Tibial nerve (tissue), 4 donors: ENCODE measurements around the gene PXDN. TPM values are rescaled to one million over a fixed set of nuclear protein-coding genes. Genes with fewer than 3 reads are reported as not detected.
A peak's percentile ranks its signal among the peaks of the same experiment; 100 is the strongest.
"Not testable (repeated sequence)": the region's sequence is repeated elsewhere in the genome, so short reads cannot be mapped to it uniquely, and the experiment has no call there.

Experiments
- DNase-seq, 2 donors: peaks; one replicate each; pipeline ENCODE4 v3.0.0-alpha.2; 2019; ENCODE audit warnings: low spot score in 2 of 2
- H3K27ac ChIP-seq, 4 donors: fragments of 200-600 bp; sonication (generic) in 3 of 4; one replicate each; pipeline ENCODE4 v1.5.1; 2017 to 2019; ENCODE audit warnings: mild to moderate bottlenecking in 1 of 4
- H3K27me3 ChIP-seq, 2 donors: fragments of 200-600 bp; sonication (generic) in 1 of 2; one replicate each; pipeline versions ENCODE4 v1.5.1 to v1.6.0; 2017 to 2019
- H3K36me3 ChIP-seq, 3 donors: fragments of 200-600 bp; sonication (generic); one replicate each; pipeline ENCODE4 v1.5.1; 2018 to 2019
- H3K4me1 ChIP-seq, 4 donors: fragments of 200-600 bp; sonication (generic) in 3 of 4; one replicate each; pipeline ENCODE4 v1.5.1; 2017 to 2019
- H3K4me3 ChIP-seq, 4 donors: fragments of 200-600 bp; sonication (generic) in 3 of 4; one replicate each; pipeline ENCODE4 v1.5.1; 2017 to 2019; ENCODE audit warnings: mild to moderate bottlenecking in 1 of 4, moderate library complexity in 1 of 4
- H3K9me3 ChIP-seq, 4 donors: fragments of 200-600 bp; sonication (generic) in 3 of 4; one replicate each; pipeline ENCODE4 v1.5.1; 2017 to 2019
- CTCF ChIP-seq, 5 experiments: fragments of 200-600 bp in 3 of 5; fragments of 450-650 bp in 2 of 5; sonication (generic) in 3 of 5; IDR thresholded peaks; one replicate each; pipeline ENCODE4 v1.5.1; 2016 to 2019; ENCODE audit warnings: antibody characterized with exemption in 5 of 5, mild to moderate bottlenecking in 3 of 5, moderate library complexity in 2 of 5
- EP300 ChIP-seq, 2 donors: sonication (generic); formaldehyde crosslinking; IDR thresholded peaks; one replicate each; pipeline ENCODE4 v1.6.1; 2017; ENCODE audit warnings: antibody characterized with exemption in 2 of 2, mild to moderate bottlenecking in 1 of 2
- POLR2A ChIP-seq, 2 donors: fragments of 450-650 bp; IDR thresholded peaks; one replicate each; pipeline ENCODE4 v1.6.1; 2017; ENCODE audit warnings: antibody characterized with exemption in 2 of 2, mild to moderate bottlenecking in 2 of 2, moderate library complexity in 2 of 2
- WGBS, 2 donors: methylation state at CpG; one replicate each; pipeline ENCODE4 v1.1.5; 2018; 5-methylcytosine and 5-hydroxymethylcytosine counted together
- total RNA-seq, 4 donors: library from RNA; depleted of rRNA; stranded (reverse); fragments of >200 nt; gene quantifications; one replicate each; pipeline ENCODE4 v1.1.0, GENCODE V29; 2016

Gene PXDN
- total RNA-seq, 4 donors from 2014 or later: 40.4 to 72.6 (median 52.4) TPM

DNA sequence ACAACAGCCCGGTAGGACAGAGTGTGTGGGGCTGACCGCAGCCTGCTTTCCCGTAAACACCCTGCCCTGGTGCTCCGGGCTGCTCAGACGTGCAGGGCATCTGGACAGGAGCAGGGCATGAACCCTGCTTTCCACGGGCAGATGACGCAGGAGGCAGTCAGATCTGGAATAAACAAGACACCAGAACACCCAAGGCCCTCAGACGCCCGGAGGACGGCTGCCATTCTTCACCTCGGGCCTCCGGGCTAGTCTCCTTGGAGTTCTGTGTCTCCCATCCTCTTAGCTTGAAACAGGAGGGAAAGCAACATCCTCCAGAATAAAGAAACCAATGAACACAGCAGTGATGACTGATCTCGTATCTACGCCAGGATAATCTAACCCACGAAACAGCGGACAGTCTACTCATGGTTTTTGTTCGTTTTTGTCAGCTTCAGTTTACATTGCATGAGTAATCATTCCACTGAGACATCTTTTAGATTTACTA is 7.3 kb downstream of the PXDN start:
- peaks cover 0 to 10% (median 0%) of the 10 kb centered on the region in 3 donors for H3K36me3 ChIP-seq
- peaks cover 0 to 40% (median 8%) of the 10 kb centered on the region in 4 donors for H3K4me1 ChIP-seq
- peak overlapping the region in 1 of 4 donors; percentile 4 for H3K27ac ChIP-seq
- H3K9me3 ChIP-seq: peaks cover 0 to 10% (median 2%) of the 10 kb centered on the region in 4 donors
- H3K27me3 ChIP-seq: no peaks in the 10 kb centered on the region
- no peak overlapping the region for H3K4me3 ChIP-seq
- WGBS, 2 donors: 83 to 84% methylated on average over 17 of the region's 17 CpGs
- TF ChIP-seq POLR2A (IDR thresholded peaks at IDR 0.05): no peak
- no peak for TF ChIP-seq CTCF (IDR thresholded peaks at IDR 0.05)
- TF ChIP-seq EP300 (IDR thresholded peaks at IDR 0.05): no peak
- no peak for DNase-seq

DNA sequence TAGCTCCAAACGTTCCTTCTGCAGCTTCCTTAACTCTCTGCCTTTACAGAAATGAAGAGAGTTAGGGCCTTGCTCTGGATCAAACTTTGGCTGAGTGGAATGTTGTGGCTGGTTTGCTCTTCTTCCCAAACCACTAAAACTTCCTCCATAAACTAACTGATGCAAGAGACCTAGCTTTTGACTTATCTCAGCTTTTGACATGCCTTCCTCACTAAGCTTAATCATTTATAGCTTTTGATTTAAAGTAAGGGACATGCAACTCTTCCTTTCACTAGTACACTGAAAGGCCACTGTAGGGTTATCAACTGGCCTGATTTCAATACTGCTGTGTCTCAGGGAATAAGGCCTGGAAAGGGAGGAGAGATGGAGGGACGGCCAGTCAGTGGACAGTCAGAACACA is 8.3 kb downstream of the PXDN start:
- Histone ChIP-seq H3K4me1 (peaks cover 0 to 50% (median 16%) of the 10 kb centered on the region in 4 donors), H3K4me3 (no peak overlapping the region), H3K36me3 (peaks cover 0 to 10% (median 0%) of the 10 kb centered on the region in 3 donors), H3K9me3 (peaks cover 0 to 10% (median 2%) of the 10 kb centered on the region in 4 donors), H3K27ac (no peak overlapping the region), H3K27me3 (no peaks in the 10 kb centered on the region)
- WGBS, 2 donors: 85 to 87% methylated on average over 2 of the region's 2 CpGs
- no peak for DNase-seq
- TF ChIP-seq CTCF (IDR thresholded peaks at IDR 0.05) (no peak), POLR2A (IDR thresholded peaks at IDR 0.05) (no peak), EP300 (IDR thresholded peaks at IDR 0.05) (no peak)

- Histone ChIP-seq H3K27ac (peak overlapping the region in 1 of 4 donors; percentile 78), H3K9me3 (peaks cover 0 to 10% (median 2%) of the 10 kb centered on the region in 4 donors), H3K4me1 (peaks cover 0 to 58% (median 28%) of the 10 kb centered on the region in 4 donors)
- not testable (repeated sequence) for DNase-seq, H3K27me3 ChIP-seq, H3K36me3 ChIP-seq, H3K4me3 ChIP-seq
- WGBS, 2 donors: 95 to 97% methylated on average over 19 of the region's 19 CpGs
These were observed 11.0 kb downstream of the PXDN start for GRCh38 chr2:1733298-1733697.

DNA sequence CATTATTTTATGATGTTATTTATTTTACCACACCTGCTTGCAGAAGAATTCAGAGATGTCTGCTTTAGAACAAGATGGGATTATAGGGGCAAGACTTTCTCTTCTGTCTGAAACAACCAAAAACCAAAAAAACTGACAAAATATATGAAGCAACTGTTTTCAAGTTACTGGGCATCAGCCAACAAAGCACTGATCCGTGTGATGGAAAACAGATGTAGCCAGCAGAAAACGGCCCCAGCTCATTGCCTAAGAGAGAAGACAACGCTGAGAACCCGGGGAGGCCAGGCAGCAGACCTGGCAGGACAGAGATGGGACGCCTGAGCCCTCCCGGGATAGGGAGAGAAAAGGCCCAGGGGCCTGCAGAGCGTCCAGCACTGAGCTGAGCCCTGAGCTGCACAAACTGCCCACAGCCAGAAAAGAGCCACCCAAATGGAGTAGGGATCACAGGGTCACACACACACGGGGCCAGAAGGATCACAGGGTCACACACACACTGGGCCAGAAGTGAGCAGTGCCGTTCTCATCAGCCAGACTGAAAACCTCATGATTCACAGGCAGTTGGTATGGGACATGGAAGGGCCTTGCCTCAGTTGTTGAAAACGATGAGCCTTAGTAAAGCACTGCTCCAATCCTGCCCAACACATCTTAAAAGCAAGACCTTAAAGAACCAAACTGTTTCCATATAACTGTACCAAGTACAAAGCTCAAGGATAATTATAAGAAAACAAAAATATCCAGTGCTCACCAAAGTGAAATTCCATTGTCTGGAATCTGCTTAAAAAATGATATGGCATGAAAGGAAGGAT is 12.1 kb downstream of the PXDN start:
- Histone ChIP-seq H3K4me3 (no peak overlapping the region), H3K4me1 (peaks cover 0 to 56% (median 28%) of the 10 kb centered on the region in 4 donors)

GRCh38 chr2:1731447-1731962 is 12.8 kb downstream of the PXDN start:
- H3K27me3 ChIP-seq: no peaks in the 10 kb centered on the region
- peaks cover 0 to 51% (median 28%) of the 10 kb centered on the region in 4 donors for H3K4me1 ChIP-seq
- peaks cover 0 to 10% (median 2%) of the 10 kb centered on the region in 4 donors for H3K9me3 ChIP-seq
- DNase-seq: no peak
- H3K27ac ChIP-seq: peak overlapping the region; percentile 36 to 78 (median 55)
- TF ChIP-seq CTCF (IDR thresholded peaks at IDR 0.05) (no peak), POLR2A (IDR thresholded peaks at IDR 0.05) (no peak), EP300 (IDR thresholded peaks at IDR 0.05) (no peak)
- peaks cover 0 to 10% (median 0%) of the 10 kb centered on the region in 3 donors for H3K36me3 ChIP-seq
- WGBS, 2 donors: 58 to 60% methylated on average over 8 of the region's 8 CpGs
- no peak overlapping the region for H3K4me3 ChIP-seq

More for the DNA sequence above, 12.1 kb downstream of the PXDN start:
- peak in 1 of 2 donors; percentile 72 for DNase-seq
- TF ChIP-seq POLR2A (IDR thresholded peaks at IDR 0.05) (no peak), EP300 (IDR thresholded peaks at IDR 0.05) (peak in 1 of 2 donors; percentile 91)
- Histone ChIP-seq H3K27me3 (no peaks in the 10 kb centered on the region), H3K36me3 (peaks cover 0 to 10% (median 0%) of the 10 kb centered on the region in 3 donors), H3K9me3 (peaks cover 0 to 10% (median 2%) of the 10 kb centered on the region in 4 donors), H3K27ac (peak overlapping the region; percentile 21 to 78 (median 55))
- 18 to 19% methylated on average over 10 of the region's 10 CpGs for WGBS, 2 donors
